Gastrocnemius medialis (tissue), 4 donors: Measurements from ENCODE around the gene ACTN2.

Experiments
- CTCF ChIP-seq, 5 experiments: fragments of 450-650 bp in 3 of 5; fragments of 200-600 bp in 2 of 5; sonication (generic) in 2 of 5; IDR thresholded peaks in 4 of 5; conservative IDR thresholded peaks in 1 of 5; 1 replicate in 4 of 5; 2 replicates in 1 of 5; pipeline ENCODE4 v1.5.1; 2016 to 2019; ENCODE audit warnings: antibody characterized with exemption in 5 of 5, mild to moderate bottlenecking in 3 of 5, moderate library complexity in 3 of 5
- POLR2A ChIP-seq, 2 donors: fragments of 450-650 bp; IDR thresholded peaks; one replicate each; pipeline ENCODE4 v1.6.1; 2017; ENCODE audit warnings: antibody characterized with exemption in 2 of 2, mild to moderate bottlenecking in 2 of 2, moderate library complexity in 2 of 2

DNA sequence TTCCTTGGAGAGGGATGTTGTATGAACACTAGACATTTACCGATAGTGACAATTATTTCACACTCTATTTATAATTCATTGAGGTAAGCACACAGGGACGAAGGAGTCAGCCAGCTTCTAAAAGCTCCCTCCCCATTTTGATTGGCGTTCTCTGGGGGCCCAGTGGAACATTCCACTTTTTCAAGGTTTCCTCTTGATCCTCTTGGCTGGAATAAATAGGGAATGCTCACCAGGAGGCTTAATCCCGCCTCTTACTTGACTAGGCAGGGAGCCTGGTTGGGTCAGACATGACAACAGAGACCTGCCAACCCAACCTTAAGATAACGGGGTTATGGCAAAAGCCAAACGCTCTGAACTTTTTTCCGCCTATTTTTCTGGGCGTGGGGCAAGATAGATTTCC, 974 bp downstream of the ACTN2 start:
- TF ChIP-seq CTCF (IDR thresholded peaks at IDR 0.05 in 4 of 5, conservative IDR thresholded peaks at IDR 0.05 in 1 of 5) (no peak), POLR2A (IDR thresholded peaks at IDR 0.05) (peak in 1 of 2 donors; percentile 48)
